Measurements from ENCODE around the gene BBS7.

Gene BBS7

GRCh38 chr4:121788896-121789295, 81.4 kb downstream of the BBS7 start:
- H3K4me3 ChIP-seq (ENCODE audit: low read depth, low read length): no peak overlapping the region
- no peaks in the 10 kb centered on the region for H3K4me1 ChIP-seq

DNA sequence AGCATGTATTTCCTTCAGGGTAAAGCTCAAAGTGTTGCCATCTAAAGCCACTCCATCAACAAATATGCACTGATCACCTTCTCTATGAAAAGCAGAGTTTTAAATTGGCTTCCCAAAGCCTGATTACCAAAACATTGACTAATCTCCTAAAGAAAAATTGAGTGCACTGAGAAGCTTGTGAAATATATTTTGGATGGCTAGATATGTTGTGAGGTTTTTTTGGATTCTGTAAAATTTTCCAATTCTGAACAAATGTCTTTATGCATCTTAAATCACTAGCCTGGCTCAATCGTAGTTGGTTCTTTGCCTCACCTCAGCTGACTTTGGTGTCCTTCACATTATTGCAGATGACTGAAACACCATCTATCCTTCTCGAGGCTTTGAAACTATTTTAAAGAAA, 84.1 kb downstream of the BBS7 start:
- TF ChIP-seq, protein P1, sequence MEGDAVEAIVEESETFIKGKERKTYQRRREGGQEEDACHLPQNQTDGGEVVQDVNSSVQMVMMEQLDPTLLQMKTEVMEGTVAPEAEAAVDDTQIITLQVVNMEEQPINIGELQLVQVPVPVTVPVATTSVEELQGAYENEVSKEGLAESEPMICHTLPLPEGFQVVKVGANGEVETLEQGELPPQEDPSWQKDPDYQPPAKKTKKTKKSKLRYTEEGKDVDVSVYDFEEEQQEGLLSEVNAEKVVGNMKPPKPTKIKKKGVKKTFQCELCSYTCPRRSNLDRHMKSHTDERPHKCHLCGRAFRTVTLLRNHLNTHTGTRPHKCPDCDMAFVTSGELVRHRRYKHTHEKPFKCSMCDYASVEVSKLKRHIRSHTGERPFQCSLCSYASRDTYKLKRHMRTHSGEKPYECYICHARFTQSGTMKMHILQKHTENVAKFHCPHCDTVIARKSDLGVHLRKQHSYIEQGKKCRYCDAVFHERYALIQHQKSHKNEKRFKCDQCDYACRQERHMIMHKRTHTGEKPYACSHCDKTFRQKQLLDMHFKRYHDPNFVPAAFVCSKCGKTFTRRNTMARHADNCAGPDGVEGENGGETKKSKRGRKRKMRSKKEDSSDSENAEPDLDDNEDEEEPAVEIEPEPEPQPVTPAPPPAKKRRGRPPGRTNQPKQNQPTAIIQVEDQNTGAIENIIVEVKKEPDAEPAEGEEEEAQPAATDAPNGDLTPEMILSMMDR (IDR thresholded peaks at IDR 0.05; ENCODE audit: low read depth, low read length): no peak
- Histone ChIP-seq H3K4me1 (no peaks in the 10 kb centered on the region), H3K4me3 (ENCODE audit: low read depth, low read length) (no peak overlapping the region), H3K27me3 (peaks cover 25% of the 10 kb centered on the region), H3K36me3 (no peaks in the 10 kb centered on the region), H3K9me3 (no peaks in the 10 kb centered on the region)
- DNase-seq: no peak

More at GRCh38 chr4:121788896-121789295, 81.4 kb downstream of the BBS7 start:
- TF ChIP-seq, protein P1 (IDR thresholded peaks at IDR 0.05; ENCODE audit: low read depth, low read length): no peak
- DNase-seq: no peak
- peaks cover 37% of the 10 kb centered on the region for H3K27me3 ChIP-seq
- H3K36me3 ChIP-seq: no peaks in the 10 kb centered on the region
- H3K9me3 ChIP-seq: no peaks in the 10 kb centered on the region

- H3K36me3 ChIP-seq: no peaks in the 10 kb centered on the region
- H3K9me3 ChIP-seq: no peaks in the 10 kb centered on the region
- peaks cover 19% of the 10 kb centered on the region for H3K27me3 ChIP-seq
- no peak for DNase-seq
- no peaks in the 10 kb centered on the region for H3K4me1 ChIP-seq
- H3K4me3 ChIP-seq (ENCODE audit: low read depth, low read length): no peak overlapping the region
- TF ChIP-seq, protein P1 (IDR thresholded peaks at IDR 0.05; ENCODE audit: low read depth, low read length): no peak
Measured at GRCh38 chr4:121785479-121785878, 84.8 kb downstream of the BBS7 start.

DNA sequence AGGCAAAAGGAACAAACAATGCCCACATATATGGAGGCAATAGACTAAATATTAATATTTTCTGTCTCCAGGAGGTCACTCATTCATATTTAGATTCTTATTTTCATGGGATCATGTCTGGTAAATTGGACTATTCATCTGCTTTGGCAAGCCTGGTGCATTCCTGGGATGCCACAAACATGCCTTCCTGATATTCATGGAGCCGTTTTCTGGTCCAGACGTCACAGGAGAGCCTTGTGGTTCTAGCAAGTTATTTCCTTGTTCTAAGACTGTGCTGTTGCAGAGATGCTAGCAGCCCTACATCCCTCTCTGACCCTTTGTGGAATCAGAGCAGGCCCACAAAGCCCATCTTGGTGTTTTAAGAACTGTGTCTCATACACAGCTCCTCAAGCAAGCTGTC, 85.3 kb downstream of the BBS7 start:
- H3K4me3 ChIP-seq (ENCODE audit: low read depth, low read length): no peak overlapping the region
- TF ChIP-seq, protein P1 (IDR thresholded peaks at IDR 0.05; ENCODE audit: low read depth, low read length): no peak
- H3K9me3 ChIP-seq: no peaks in the 10 kb centered on the region
- peaks cover 16% of the 10 kb centered on the region for H3K27me3 ChIP-seq
- no peak for DNase-seq
- H3K36me3 ChIP-seq: no peaks in the 10 kb centered on the region
- no peaks in the 10 kb centered on the region for H3K4me1 ChIP-seq

DNA sequence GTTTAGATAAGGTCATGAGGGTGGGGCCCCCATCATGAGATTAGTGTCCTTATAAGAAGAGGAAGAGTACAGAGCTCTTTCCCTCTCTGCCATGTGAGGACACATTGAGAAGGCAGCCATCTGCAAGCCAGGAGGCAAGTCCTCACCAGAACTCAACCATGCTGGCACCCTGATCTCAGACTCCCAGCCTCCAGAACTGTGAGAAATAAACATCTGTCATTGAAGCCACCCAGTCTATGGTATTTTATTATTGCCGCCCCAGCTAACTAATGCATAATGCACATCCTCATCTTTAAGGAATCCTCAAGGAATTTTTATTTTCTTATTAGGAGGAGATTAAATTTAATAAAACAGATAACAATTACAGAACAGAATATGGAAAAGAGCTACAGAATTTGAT, 85.9 kb downstream of the BBS7 start:
- DNase-seq: no peak
- Histone ChIP-seq H3K36me3 (no peaks in the 10 kb centered on the region), H3K4me3 (ENCODE audit: low read depth, low read length) (no peak overlapping the region), H3K4me1 (no peaks in the 10 kb centered on the region), H3K9me3 (no peaks in the 10 kb centered on the region), H3K27me3 (peaks cover 15% of the 10 kb centered on the region)
- TF ChIP-seq, protein P1 (IDR thresholded peaks at IDR 0.05; ENCODE audit: low read depth, low read length): no peak

DNA sequence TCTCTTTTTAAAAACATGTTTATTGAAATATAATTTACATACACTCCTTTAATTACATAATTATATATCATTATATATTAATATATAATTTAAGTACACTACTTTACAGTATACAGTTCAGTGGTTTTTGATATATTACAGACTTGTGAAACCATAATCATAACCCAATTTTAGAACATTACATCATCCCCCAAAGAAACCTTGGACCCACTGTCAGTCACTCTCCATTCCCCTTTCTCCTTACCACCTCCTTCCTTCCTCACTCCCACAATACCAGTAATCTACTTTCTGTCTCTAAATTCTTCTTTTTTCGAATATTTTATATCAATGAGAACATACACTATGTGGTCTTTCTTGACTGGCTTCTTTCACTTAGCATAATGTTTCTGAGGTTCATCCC, 87.1 kb downstream of the BBS7 start:
- H3K27me3 ChIP-seq: peaks cover 7% of the 10 kb centered on the region; the same call in 1 of the 2 replicates
- TF ChIP-seq, protein P1 (IDR thresholded peaks at IDR 0.05; ENCODE audit: low read depth, low read length): no peak
- DNase-seq: no peak
- no peaks in the 10 kb centered on the region for H3K4me1 ChIP-seq
- H3K9me3 ChIP-seq: no peaks in the 10 kb centered on the region
- no peaks in the 10 kb centered on the region for H3K36me3 ChIP-seq
- H3K4me3 ChIP-seq (ENCODE audit: low read depth, low read length): no peak overlapping the region

Data from BE2C (cell line).